ENCODE results near the gene C3orf52.

The C3orf52 gene

DNA sequence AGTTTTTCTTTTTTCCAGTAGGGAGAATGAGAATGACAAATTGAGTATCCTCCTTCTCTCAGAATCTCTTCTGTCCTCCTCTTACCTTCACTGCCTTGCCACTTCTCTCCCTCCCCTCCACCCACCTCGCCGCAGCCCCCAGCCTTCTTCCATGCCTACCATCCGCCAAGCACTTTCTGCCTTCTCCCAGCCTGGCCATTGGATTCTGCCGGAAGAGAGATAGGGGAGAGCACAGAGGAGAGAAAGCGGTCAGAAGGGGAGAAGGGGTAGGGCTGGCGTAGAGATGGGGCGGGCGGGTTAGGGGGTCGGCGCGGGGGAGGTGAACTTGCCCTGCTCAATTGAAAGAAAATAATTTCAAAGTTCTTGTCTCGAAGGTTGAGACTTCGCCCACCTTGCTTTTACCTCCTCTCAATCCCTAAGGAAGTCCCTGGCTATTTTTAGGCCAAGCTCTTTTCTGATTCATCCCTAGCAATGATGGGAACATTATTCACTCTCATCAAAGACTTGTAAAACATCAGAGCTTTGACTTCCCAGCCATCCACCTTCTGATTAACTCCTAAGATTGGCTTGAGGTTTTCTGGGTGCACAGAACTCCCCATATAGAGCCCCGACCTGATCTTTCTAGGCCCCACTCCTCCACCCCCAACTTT lies 811 bp downstream of the C3orf52 start:
- no peak for DNase-seq

DNA sequence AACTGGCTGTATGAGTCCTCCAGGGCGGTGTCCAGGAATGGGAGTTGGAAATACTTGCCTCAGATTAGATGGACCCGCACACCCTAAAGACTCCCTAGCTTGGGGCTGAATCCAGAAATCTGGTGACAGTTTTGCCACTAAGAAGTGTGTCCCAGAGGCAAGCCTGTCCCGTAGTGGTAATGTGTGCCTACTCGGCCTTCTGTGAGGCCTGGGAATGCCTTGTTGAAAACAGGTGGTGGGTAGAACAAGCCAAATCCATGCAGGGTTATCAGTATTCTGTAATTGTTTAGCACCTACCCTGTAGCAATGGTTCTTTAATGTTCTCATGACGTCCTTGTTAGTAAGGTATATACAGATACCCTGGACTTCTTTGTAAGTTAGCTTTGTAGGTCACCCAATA lies 1.6 kb downstream of the C3orf52 start:
- no peak for DNase-seq

DNA sequence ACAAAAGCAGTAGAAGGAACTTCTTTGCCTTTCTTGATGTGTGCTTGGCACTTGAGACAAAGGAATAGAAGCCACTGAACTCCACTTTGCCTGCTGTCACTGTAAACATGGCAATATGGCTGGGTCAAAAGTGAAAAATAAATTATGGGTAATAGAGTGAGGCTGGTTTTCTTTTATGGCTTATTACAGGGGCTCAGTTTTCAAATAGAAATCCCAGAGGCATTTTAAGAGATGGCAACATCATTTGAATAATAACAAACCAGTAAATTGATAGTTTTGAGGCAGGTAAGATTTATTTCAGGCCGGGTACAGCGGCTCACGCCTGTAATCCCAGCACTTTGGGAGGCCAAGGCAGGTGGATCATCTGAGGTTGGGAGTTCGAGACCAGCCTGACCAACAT lies 2.8 kb downstream of the C3orf52 start:
- DNase-seq, result no peak

DNA sequence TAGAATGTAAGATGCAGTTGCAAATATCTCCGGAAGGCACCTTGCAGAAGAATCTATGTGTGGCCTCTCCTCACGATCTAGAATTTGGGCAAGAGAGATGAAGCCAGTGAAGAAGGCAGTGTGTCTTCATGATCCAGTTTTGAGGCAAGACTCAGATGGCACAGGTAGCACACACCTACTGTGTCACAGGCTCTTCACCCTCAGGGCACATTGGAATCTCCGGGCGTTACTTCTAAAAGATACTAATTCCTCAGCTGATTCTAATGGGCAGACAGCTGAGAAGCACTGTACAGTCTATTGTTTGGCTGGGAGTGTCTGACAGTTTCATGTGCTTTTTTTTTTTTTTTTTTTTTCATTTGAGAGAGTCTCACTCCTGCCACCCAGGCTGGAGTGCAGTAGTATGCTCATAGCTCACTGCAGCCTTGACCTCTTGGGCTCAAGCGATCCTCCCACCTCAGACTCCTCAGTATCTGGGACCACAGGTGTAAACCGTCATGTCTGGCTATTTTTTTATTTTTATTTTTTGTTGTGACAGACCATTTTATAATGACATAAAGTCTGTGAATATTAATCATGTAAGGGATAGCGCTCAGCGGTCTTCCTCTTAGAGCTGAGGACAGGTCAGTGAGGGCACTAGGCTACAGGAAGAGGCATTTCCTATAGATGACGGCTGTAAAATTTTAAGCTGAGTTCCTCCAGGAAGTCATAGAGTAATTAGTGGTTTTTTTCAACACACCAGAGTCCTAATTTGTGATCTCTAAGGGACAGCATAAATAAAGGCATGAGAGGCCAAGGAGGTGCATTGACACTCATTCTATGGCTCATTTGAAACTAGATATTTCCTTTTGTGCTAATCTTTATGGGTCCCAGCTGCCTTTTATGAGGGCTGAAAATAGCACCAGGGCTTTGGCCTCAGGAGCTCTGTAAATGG lies 4.0 kb downstream of the C3orf52 start:
- DNase-seq, result no peak

DNA sequence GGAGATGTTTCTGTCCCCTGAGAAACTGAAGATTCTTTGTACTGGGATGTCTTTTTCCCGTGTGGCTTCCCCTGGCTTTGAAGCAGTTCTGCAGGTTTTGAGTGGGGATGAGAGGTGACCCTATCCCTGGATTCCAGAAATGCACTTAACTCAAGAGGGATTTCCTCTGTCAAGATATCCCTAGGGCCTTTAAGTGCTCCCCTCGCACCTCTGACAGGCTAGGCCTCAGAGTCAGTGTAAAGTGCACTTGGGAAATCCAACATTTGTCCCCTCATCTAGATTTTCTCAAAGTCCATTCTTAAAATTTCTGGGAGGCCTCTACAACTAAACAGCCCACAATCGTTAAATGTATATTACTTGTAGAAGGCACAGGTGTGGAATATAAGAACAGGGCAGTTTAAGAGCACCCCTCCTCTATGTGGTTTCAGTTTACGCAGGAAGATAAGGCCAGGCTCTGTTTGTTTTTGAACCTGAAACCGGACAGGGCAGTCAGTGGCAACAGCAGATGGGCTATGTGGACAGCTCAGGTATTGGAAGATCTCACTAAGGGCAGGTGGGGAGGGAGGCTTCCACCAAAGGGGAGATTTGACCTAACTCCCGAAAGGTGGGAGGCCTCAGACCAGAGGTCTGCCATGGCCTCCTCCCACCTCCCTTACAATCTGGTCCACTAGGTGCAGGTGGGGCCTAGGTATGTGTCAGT lies 4.8 kb downstream of the C3orf52 start:
- DNase-seq, result no peak

DNA sequence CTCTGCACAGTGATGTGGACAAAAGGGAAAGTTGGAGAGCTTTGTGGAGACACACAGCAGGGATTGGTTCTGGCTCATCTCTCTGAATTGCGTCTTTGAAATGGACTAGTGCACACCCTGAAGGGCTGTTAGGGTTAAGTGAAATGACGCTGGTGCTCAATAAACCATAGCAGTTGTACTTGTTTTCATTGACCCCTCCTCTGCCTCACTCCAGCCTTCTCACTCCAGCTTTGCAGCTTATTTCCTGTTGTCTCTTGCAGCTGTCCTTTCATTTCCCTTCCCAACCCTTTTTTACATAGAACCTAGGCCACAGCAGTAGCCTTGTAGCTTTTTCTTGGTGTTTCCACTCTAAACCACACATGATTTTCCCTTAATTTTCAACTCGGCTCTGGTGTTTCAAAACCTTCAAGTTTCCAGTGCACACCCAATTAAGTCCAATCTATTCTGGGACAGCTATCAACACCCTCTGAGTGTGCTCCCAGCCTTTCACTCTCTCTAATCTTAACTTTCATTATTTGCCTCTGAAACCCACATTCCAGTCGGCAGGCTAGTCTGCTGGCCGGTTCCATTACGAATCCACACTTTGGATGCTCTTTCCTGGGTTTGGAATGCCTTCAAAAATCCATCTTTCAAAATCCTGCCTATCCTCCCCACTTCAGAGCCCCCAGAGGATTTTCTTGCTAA lies 6.4 kb downstream of the C3orf52 start:
- no peak for DNase-seq

DNA sequence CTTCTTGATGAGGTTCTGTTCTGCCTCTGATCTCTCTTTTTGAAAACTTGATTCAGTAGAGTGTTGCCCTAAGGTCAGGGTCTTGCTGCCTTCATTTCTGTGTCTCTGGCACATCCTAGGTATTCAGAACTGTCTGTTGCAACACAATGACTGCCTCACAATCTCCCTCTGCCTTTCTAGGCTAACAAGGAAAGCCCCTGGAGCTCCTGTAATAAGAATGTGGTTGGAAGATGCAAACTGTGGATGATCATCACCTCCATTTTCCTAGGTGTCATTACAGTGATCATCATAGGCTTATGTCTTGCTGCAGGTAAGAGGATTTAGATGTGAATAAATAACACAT lies 7.0 kb downstream of the C3orf52 start:
- DNase-seq, result no peak

DNA sequence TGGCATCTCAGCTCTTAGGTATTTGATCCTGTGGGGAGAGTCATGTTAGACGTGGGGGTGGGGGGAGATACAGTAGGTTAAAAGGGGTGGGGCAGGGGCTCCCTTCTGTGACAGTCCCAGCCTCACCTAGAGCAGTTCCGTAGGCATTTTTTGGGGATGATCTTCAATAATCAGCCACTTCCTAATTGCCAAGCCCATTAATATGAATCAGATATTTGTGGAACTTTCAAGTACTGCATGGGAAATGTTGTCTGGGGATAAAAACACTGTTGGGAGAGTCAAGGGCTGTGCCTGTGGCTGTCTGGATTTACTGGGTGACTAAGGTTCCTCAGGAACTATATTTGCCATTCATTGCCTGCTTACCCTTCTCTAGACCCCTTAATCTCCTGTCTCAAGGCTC lies 9.5 kb downstream of the C3orf52 start:
- DNase-seq, result no peak

DNA sequence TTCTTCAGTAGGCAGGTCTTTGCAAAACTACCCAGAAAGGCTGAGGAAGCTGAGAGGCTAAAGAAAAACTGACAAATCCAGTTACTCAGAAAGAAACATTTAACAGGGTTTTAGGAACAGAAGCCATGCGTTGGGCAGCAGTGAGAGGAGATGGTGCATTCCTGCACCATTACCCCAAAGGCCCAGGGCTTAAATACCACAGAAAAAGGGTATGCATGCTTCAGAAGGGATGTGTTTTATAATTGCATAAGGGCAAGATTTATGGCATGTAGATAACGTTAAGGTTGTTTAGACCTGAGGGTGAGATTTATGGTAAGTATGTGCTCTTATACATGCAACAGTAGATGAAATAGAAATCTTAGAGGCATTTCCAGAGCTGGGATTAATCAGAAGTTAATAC lies 10.0 kb downstream of the C3orf52 start:
- no peak for DNase-seq

DNA sequence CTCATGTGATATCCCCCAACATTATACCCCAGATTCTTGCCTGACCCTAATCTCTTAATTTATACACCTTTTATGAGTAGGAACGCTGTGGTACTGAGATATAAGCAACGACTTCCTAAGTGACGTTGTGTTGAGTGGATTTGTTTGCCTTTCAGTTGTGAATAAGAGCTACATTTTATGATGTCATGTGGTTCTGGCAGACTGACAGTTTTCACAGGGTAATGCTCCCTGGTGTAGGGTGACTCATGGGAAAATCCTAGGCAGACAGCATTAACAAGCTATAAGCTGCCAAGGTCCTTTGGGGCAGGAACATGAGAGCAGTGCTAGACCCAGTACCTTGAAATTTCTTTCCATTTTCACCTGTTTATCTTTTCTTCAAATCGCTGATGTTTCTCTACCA lies 11.2 kb downstream of the C3orf52 start:
- DNase-seq, result no peak

DNA sequence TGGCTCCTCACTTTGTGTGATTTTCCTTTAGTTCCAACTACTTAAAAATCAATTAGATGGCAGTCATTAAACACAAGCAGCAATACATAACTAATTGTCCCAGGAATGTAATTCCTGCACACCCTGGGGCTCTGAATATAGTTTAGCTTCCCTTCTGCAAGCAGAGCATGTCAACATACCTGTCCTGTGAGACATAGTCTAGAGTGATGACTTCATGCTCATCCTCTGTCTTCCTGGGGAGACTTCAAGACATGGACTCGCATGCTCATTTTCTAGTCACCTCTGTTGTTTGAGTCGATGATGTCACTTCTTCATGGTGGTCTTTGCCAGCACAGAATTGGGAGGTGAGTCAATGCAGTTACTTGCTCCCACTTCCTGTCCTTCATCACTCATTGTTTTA lies 15.7 kb downstream of the C3orf52 start:
- no peak for DNase-seq

DNA sequence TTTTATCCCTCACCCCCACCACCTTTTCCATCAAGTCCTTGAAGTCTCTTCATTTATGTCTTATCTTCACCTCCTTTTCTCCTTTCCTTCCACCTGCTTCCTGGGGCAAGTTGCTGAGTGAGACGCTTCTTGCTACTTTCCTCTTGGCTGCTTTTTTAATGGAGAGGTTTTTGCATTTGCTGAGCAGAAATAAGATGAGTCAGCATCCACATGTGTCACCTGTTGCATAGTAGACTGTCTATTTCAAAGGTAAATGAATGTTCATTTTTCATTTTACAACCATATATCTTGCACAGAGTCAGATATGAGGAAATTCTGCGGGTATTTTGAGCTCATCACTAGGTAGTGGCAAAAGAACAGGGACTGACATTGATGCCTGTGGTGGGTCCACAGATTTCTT lies 18.6 kb downstream of the C3orf52 start:
- no peak for DNase-seq

DNA sequence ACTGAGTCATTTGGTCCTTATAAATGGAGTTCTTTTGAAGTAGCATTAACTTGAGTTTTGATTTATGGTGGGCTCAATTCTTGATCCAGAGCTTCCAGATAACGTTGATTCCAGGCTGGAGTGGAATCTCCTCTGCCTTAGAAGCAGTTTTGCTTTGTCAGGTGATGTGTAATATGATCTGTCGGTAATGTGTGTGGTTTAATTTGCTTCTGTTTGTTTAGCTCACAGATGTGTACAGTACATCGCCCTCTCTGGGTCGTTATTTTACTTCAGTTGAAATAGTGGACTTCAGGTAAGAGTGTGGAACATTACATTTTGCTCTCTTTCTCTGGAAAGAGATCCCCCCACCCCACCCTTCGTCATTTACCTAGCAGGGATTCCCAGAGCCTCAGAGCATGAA lies 23.1 kb downstream of the C3orf52 start:
- no peak for DNase-seq

DNA sequence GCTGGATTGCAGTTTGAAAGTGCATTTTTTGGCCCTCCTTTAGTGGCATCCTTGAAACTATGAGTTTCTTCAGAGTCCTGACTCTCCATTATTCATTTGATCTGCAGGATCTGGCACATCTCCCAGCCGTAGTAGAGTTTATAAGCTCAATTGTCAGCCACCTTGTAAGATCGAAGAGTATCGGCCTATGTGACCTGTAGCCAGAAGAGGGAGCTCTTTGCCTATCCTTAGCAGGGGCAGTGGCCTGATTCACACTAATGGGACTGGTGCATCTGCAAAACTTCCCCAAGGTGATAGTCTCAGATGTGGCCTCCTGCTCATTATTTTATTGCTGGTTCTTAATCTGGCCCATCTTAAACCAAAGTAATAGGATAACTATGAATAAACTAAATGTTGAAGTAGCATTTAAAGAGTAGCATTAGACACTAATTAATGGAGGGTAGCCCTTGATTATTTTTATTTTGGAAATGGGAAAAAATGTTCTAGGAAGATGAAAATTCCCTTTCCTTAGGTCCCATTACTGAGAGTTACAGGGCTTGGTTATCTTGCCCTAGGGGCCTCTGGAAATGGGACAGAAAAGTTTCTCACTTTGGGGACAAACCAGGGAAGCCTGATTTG lies 25.7 kb downstream of the C3orf52 start:
- peak; percentile 40 for DNase-seq

DNA sequence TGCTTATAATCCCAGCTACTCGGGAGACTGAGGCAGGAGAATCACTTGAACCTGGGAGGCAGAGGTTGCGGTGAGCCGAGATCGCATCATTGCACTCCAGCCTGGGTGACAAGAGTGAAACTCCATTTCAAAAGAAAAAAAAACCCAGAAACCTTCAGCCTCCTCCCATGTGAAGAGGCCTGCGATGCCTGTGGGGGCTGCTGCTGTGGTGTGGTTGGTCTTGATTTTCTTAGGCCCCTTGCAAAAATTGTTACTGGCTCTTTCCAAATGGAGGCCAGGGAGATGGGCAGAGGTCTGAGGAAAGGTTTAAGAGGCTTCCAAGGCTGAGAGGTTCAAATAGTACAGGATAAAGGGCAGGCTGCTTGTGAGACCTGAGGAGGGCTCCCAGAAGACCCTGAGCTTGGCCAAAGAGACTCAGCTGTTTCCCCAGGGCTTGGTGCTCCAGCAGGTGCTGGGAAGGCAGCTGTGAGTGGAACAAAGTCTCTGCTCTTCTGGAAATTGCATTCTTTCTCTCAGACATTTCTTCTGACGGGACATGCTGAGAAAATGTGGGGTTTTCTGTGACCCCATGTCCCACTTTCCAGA lies 28.5 kb downstream of the C3orf52 start:
- DNase-seq, result no peak

DNA sequence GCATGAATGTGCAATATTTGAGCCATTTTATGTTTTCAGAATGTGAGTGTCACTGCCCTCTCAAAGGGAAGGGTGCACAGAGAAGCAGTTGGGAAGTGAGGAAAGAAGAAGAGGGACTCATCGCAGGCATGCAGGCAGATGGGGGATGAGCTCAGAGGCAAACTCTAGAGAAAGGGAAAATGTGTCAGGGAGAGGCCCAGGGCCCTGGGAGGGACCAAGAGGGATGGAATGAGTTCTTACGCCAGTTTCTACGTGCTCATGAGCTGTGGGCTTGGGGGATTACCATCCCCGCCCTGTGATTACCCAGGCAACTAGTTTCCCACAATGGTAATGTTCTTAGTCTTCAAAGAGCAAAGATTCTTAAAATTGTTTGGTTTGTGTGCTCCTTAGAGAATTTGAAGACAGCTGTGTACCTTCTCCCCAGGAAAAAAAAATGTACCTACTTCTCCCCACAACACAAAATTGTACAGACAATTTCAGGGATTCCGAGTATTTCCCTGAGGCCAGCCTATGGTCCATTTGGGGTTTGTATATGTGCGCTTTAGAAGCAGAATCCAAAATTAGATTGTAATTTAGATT lies 29.1 kb downstream of the C3orf52 start:
- DNase-seq, result no peak

DNA sequence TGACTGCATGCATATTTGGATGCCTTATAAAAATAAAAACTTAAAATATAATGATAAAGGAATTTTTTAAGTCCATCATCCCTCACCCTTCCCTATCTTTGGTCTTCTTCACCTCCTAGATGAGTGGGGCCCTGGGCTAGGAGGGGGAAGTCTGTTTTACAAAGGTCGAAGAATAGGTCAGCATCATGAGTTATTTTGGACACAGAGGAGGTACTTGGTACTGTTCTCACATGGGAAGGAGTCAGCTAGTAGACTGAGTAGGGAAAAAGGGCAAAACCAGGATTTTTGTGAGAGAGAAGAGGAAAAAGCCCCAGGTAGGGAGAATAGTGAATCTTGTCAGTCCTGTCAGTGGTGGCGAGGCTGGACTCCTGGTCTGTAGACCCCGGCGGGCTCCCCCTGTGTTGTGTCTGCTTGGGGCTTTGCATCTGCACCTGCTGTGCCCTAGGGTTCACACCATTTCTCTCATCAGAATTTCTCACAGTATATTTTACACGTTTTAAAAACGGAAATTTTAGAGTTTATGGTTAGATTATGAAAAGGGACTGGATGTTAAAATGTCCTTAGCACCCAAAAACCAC lies 29.7 kb downstream of the C3orf52 start:
- DNase-seq, result no peak

DNA sequence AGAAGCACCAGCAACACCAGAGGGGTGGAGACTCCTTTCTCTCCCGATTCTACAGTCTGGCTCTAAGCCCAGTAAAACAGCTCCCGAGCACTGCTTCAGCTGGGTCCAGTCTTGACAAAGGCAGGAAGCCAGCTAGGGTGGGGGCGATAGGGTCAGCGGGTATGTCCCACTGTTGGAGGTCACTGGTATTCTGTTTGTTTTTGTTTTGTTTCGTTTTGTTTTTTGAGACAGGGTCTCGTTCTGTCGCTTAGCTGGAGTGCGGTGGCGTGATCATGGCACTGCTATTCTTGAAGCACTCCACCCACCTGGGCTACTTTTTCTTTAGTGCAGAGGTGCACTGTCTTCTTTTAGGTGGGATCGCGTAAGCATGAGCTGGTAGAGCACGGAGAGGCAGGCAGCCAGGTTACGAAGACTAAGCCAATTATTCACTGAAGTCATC lies 30.6 kb downstream of the C3orf52 start:
- DNase-seq, result no peak

DNA sequence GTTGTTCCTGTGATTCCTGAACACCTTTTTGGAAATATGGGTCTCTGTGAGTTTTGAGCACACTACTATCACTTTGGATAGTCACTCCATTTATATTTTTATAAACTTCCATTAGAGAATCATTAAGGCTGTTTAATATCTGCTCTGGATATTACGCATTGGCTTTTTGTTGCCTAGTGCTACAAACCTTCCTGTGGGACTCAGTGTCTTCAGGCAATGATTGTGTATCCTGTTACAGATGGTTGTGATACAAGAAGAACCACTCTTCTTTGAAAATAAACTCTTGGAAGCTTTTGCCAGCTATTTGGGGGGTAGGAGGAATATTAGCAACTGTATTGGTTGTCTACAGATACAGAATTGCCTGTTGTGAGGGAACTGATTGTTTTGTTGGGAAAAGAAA lies 31.2 kb downstream of the C3orf52 start:
- no peak for DNase-seq

DNA sequence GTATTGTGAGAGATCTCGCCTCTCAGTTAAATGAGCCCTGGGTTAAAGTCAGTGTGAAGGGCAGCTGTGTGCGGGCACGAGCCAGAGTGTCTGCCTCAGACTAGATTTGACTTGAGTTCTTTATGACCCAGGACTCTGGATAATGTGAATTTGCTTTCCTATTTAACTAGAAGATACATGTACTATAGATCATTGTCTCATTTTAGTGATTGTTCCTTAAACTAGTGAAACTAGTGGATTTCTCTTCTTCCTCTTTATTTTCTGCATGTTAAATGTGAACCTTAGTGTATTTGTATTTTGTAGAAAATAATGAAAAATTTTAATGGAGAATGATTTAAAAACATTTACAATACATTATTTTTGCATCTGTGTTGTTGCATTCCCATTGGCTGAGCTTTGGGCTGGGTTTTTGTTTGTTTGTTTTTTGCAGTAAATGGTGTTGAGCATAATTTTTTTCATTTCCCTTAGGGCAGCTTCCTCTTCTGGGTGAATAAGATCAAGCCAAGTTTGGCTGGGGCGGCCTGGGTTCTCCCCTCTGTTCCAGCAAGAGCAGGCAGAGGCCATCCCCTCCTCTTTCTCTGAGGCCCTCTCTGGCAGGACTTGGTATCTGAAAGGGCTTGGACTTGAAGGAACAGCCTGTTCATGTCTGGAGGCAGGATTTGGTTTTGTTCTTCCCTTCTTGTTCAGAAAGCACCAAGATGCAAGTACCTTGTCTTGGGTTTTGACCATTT lies 31.8 kb downstream of the C3orf52 start:
- no peak for DNase-seq
